HG02623 (cell line): ENCODE measurements around the gene ZDHHC13.
"Not testable (repeated sequence)": the region's sequence is repeated elsewhere in the genome, so short reads cannot be mapped to it uniquely, and the experiment has no call there.

Experiments used
- ATAC-seq: cut with Tn5 transposase; IDR thresholded peaks from one replicate; pipeline ENCODE4 v1.9.1; 2021; ENCODE audit warnings: moderate library complexity; ENCODE audit not compliant: unreplicated experiment

The ZDHHC13 gene

GRCh38 chr11:19094859-19095258, 22.1 kb upstream of the ZDHHC13 start:
- no peak for ATAC-seq

GRCh38 chr11:19099093-19099492, 17.9 kb upstream of the ZDHHC13 start:
- ATAC-seq = no peak

DNA sequence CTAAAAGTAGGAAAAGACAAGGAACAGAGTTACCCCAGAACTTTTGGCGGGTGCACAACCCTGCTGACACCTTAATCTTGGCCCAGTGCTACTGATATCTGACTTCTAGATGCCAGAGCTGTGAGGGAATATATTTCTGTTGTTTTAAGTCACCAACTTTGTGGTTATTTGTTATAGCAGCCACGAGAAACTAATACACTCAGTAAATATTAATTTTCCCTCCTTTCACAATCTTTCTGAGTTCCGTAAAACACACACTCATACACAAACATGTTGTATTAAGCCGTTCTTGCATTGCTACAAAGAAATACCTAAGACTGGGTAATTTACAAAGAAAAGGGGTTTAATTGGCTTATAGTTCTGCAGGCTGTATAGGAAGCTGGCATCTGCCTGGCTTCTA, 16.1 kb upstream of the ZDHHC13 start:
- ATAC-seq = no peak

- no peak for ATAC-seq
Observed at GRCh38 chr11:19101796-19102520, 15.0 kb upstream of the ZDHHC13 start.

GRCh38 chr11:19102521-19102900, 14.5 kb upstream of the ZDHHC13 start:
- no peak for ATAC-seq

DNA sequence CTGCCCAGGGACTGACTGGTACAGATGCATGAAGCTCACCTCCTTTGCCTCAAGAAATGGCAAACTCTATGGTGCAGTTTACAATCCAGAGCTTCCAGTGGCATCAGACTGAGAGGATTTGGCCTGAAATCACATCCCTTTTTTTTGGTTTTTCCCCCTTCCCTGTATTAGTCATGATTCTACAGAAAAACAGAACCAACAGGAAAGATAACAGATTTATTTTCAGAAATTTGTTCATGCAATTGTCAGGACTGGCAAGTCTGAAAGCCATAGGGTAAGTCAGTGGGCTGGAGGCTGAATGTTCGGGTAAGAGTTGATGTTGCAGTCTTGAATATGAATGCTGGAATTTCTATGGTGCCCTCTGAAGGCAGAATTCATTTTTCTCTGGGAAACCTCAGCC, 12.0 kb upstream of the ZDHHC13 start:
- no peak for ATAC-seq

DNA sequence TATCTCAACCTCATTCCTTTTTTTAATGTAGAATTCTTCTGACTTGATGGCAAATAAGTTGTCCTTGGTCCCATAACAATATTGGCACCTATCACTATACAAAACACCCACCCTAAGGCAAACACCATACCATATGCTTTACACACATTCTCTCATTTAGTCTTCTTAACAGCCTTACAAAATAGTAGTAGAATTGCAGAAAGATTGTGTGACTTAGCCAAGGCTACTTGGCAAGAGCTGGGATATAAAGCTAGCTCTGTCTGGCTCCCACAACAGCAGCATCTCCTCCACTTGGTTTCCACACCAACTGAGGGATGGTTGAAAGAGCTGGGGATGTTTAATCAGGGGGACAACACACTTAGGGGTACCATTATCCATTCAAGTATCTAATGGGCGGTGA, 9.8 kb upstream of the ZDHHC13 start:
- no peak for ATAC-seq

GRCh38 chr11:19110295-19110694, 6.7 kb upstream of the ZDHHC13 start:
- no peak for ATAC-seq

DNA sequence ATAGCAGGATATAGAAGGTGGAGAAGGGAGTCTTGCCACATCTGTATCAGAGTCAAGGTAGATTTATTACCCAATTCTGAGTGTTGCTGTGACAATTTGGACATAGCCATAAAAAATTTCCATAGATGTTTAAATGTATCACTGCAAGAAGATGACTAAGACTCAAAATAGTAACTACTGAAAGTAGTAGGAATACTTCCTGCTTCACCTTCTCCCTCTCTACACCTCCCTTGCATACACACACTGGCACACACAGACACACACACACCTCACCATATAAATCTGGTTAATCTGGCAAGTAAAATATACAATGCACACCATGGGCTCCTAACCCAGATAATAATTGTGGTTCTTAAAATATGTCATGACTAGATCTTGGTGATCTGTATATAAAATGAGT, 5.2 kb upstream of the ZDHHC13 start:
- ATAC-seq = no peak

DNA sequence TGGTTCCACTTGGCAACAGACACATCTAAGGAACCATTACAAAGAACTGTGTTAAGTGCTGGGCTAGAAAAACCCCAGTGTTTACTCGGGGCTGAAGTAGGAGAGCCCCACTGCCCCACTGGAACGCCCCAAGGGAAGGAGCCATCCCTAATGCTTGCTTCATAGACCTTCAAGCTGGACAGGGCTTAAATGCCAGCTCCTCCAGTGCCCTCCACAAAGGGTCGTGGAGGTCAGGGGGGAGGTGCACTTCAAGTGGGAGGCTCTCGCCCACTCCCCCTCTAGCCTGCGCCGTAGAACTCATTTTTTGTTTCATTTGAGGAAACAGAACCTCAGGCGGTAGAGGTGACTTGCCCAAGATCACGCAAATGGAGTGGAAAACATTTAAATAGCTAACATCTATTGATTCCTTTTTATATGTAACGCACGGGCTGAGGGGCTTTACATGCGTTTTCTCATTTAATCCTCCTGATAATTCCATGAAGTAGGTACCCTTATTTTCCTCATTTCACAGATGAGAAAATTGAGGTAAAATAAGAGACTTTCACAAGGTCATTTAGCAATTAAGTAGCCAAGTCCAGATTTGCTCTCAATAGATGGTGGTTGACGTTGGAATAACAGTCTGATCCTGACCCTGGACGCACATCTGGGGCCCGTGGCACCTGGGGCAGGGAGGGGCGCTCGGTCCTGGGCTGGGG, 545 bp upstream of the ZDHHC13 start:
- no peak for ATAC-seq

- ATAC-seq = no peak
Observed at GRCh38 chr11:19117760-19118097, 761 bp downstream of the ZDHHC13 start.

DNA sequence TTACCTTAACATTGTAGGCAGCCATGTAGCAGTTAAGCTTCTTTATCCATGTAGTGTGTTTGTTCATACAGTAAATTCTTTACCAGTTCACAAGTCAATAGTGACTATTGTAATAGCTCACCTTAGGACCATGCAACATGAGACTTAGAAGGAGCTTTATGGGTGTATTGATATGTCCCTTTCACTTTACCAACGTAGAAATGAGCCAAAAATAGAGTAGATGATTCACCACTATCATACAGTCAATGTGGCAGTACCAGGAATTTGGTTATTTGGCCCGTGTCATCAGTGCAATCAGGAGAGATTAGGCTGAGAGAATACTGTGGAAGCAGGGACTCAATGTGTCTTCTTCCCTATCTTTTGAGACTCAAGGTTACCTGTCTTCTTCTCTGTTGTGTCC, 4.7 kb downstream of the ZDHHC13 start:
- ATAC-seq = no peak

- no peak for ATAC-seq
Observed at GRCh38 chr11:19122960-19123615, 6.1 kb downstream of the ZDHHC13 start.

DNA sequence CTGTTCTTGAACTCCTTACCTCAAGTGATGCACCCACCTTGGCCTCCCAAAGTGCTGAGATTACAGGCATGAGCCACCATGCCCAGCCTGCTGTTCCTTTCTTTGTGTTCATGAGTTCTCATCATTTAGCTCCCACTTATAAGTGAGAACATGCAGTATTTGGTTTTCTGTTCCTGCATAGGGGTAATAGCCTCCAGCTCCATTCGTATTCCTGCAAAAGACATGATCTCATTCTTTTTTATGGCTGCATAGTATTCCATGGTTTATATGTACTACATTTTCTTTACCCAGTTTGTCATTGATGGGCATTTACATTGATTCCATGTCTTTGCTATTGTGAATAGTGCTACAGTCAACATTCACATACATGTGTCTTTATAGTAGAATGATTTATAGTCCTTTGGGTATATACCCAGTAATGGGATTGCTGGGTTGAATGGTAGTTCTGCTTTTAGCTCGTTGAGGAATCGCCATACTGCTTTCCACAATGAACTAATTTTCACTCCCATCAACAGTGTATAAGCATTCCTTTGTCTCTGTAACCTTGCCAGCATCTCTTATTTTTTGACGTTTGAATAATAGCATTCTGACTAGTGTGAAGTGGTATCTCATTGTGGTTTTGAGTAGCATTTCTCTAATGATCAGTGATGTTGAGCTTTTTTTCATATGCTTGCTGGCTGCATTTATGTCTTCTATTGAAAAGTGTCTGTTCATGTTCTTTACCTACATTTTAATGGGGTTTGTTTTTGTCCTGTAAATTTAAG, 9.8 kb downstream of the ZDHHC13 start:
- not testable (repeated sequence) for ATAC-seq

- no peak for ATAC-seq
Observed at GRCh38 chr11:19134004-19134403, 17.0 kb downstream of the ZDHHC13 start.

DNA sequence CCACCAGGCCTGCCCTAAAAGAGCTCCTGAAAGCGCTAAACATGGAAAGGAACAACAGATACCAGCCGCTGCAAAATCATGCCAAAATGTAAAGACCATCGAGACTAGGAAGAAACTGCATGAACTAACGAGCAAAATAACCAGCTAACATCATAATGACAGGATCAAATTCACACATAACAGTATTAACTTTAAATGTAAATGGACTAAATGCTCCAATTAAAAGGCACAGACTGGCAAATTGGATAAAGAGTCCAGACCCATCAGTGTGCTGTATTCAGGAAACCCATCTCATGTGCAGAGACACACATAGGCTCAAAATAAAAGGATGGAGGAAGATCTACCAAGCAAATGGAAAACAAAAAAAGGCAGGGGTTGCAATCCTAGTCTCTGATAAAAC, 19.9 kb downstream of the ZDHHC13 start:
- ATAC-seq = not testable (repeated sequence)

GRCh38 chr11:19145319-19145718, 28.4 kb downstream of the ZDHHC13 start:
- ATAC-seq = no peak

GRCh38 chr11:19156892-19157291, 39.9 kb downstream of the ZDHHC13 start:
- no peak for ATAC-seq

DNA sequence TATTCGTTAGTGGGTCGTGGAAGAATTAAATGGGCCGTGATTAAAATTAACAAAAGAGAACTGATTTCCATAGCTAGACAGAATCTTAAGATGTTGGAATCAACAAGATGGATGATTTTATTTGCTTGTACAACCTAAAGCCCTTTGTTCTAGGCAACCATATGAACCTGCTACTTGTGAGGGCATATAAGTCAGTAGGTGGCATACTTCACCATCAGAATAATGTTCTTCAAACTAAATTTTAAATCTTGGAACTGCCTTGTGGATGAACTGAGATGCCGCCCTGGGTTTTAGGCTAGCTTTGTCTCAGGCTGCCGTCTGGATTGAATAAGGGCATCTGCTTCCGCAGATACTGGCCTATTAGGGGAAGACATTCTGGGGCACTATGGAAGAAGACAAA, 43.9 kb downstream of the ZDHHC13 start:
- no peak for ATAC-seq

GRCh38 chr11:19161651-19162050, 44.7 kb downstream of the ZDHHC13 start:
- ATAC-seq = no peak

GRCh38 chr11:19162951-19163505, 46.1 kb downstream of the ZDHHC13 start:
- ATAC-seq = no peak
